ENCODE results near the gene SPG11.

Gene SPG11

DNA sequence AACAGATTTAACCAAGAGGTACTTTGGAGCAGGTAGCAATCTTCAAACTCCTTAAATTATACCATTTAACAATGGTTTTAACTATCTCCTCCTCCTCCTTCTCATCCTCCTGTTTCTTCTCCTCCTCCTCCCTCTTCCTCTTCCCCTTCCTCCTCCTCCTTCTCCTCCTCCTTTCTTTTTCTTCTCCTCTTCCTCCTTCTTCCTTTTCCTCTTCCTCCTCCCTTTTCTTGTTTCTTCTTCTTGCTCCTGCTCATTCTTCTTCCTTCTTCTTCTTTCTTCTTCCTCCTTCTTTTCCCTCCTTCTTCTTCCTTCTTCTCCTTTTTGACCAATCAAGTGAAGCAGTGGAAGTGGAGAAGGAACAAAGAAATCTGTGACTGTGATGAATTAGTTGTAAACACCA, 33.6 kb upstream of the SPG11 start:
- Histone ChIP-seq H3F3A (ENCODE audit: control insufficient read depth, insufficient read depth) (no peaks in the 10 kb centered on the region), H4K20me1 (ENCODE audit: control insufficient read depth, insufficient read depth, low read depth, low read length) (no peaks in the 10 kb centered on the region), H3K79me2 (ENCODE audit: control insufficient read depth, low read length) (no peaks in the 10 kb centered on the region), H3K27ac (ENCODE audit: low read depth, low read length) (no peak overlapping the region), H3K9me3 (ENCODE audit: control insufficient read depth, insufficient read depth, low read length) (no peaks in the 10 kb centered on the region), H3K4me2 (ENCODE audit: low read length) (no peak overlapping the region), H3K36me3 (ENCODE audit: control insufficient read depth, low read length) (no peaks in the 10 kb centered on the region), H3K4me1 (ENCODE audit: control insufficient read depth, low read length) (peaks cover 8% of the 10 kb centered on the region; the same call in 1 of the 2 replicates), H3K9me2 (replicated peaks; ENCODE audit: control insufficient read depth, low read length) (no peaks in the 10 kb centered on the region), H3K27me3 (ENCODE audit: control insufficient read depth, low read length) (no peaks in the 10 kb centered on the region), H3K4me3 (ENCODE audit: low read length) (no peak overlapping the region)
- no peak for TF ChIP-seq EZH2phosphoT487 (IDR thresholded peaks at IDR 0.05; ENCODE audit: borderline replicate concordance, low read length)
- TF ChIP-seq, protein P1, sequence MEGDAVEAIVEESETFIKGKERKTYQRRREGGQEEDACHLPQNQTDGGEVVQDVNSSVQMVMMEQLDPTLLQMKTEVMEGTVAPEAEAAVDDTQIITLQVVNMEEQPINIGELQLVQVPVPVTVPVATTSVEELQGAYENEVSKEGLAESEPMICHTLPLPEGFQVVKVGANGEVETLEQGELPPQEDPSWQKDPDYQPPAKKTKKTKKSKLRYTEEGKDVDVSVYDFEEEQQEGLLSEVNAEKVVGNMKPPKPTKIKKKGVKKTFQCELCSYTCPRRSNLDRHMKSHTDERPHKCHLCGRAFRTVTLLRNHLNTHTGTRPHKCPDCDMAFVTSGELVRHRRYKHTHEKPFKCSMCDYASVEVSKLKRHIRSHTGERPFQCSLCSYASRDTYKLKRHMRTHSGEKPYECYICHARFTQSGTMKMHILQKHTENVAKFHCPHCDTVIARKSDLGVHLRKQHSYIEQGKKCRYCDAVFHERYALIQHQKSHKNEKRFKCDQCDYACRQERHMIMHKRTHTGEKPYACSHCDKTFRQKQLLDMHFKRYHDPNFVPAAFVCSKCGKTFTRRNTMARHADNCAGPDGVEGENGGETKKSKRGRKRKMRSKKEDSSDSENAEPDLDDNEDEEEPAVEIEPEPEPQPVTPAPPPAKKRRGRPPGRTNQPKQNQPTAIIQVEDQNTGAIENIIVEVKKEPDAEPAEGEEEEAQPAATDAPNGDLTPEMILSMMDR (IDR thresholded peaks at IDR 0.05; ENCODE audit: low read depth, low read length, poor library complexity, severe bottlenecking), result no peak

GRCh38 chr15:44695294-44695693, 31.8 kb upstream of the SPG11 start:
- no peaks in the 10 kb centered on the region for H3K9me2 ChIP-seq (replicated peaks; ENCODE audit: control insufficient read depth, low read length)
- no peaks in the 10 kb centered on the region for H4K20me1 ChIP-seq (ENCODE audit: control insufficient read depth, insufficient read depth, low read depth, low read length)
- H3K27me3 ChIP-seq (ENCODE audit: control insufficient read depth, low read length), result no peaks in the 10 kb centered on the region
- no peak for TF ChIP-seq EZH2phosphoT487 (IDR thresholded peaks at IDR 0.05; ENCODE audit: borderline replicate concordance, low read length)
- TF ChIP-seq, protein P1 (IDR thresholded peaks at IDR 0.05; ENCODE audit: low read depth, low read length, poor library complexity, severe bottlenecking), result no peak
- H3K9me3 ChIP-seq (ENCODE audit: control insufficient read depth, insufficient read depth, low read length), result no peaks in the 10 kb centered on the region
- H3K4me1 ChIP-seq (ENCODE audit: control insufficient read depth, low read length), result peaks cover 8% of the 10 kb centered on the region; the same call in 1 of the 2 replicates
- H3F3A ChIP-seq (ENCODE audit: control insufficient read depth, insufficient read depth), result no peaks in the 10 kb centered on the region
- no peak overlapping the region for H3K4me3 ChIP-seq (ENCODE audit: low read length)
- H3K79me2 ChIP-seq (ENCODE audit: control insufficient read depth, low read length), result no peaks in the 10 kb centered on the region
- H3K4me2 ChIP-seq (ENCODE audit: low read length), result no peak overlapping the region
- H3K36me3 ChIP-seq (ENCODE audit: control insufficient read depth, low read length), result no peaks in the 10 kb centered on the region
- H3K27ac ChIP-seq (ENCODE audit: low read depth, low read length), result no peak overlapping the region

DNA sequence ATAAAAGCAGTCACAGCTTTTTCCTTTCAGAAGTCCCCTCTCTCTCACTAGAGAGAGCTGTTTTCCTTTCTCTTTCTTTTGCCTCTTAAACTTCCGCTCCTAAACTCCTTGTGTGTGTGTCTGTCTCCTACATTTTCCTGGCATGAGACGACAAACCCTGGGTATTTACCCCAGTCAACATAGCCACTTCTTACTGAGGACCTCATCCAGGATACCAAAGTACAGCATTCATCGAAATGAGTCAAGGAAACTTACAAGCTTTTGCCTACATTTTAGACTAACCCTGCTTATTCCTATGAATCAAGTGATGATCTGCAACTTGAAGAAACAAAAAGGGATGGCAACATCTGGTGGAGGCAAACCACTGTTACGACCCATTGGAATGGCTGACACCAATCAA, 31.0 kb upstream of the SPG11 start:
- TF ChIP-seq EZH2phosphoT487 (IDR thresholded peaks at IDR 0.05; ENCODE audit: borderline replicate concordance, low read length), result no peak
- TF ChIP-seq, protein P1 (IDR thresholded peaks at IDR 0.05; ENCODE audit: low read depth, low read length, poor library complexity, severe bottlenecking), result no peak
- Histone ChIP-seq H3K9me3 (ENCODE audit: control insufficient read depth, insufficient read depth, low read length) (no peaks in the 10 kb centered on the region), H3F3A (ENCODE audit: control insufficient read depth, insufficient read depth) (no peaks in the 10 kb centered on the region), H3K36me3 (ENCODE audit: control insufficient read depth, low read length) (no peaks in the 10 kb centered on the region), H3K27ac (ENCODE audit: low read depth, low read length) (no peak overlapping the region), H4K20me1 (ENCODE audit: control insufficient read depth, insufficient read depth, low read depth, low read length) (no peaks in the 10 kb centered on the region), H3K9me2 (replicated peaks; ENCODE audit: control insufficient read depth, low read length) (no peaks in the 10 kb centered on the region), H3K4me2 (ENCODE audit: low read length) (no peak overlapping the region), H3K4me1 (ENCODE audit: control insufficient read depth, low read length) (peaks cover 8% of the 10 kb centered on the region; the same call in 1 of the 2 replicates), H3K4me3 (ENCODE audit: low read length) (no peak overlapping the region), H3K27me3 (ENCODE audit: control insufficient read depth, low read length) (no peaks in the 10 kb centered on the region), H3K79me2 (ENCODE audit: control insufficient read depth, low read length) (no peaks in the 10 kb centered on the region)
